22Rv1 (cell line): ENCODE measurements around the gene C1orf159.

Source experiments
- CTCF ChIP-seq: fragments of 450-650 bp; IDR thresholded peaks from 2 replicates; pipeline ENCODE4 v1.5.1; 2017; ENCODE audit warnings: mild to moderate bottlenecking
- ZFX ChIP-seq: fragments of 450-650 bp; IDR thresholded peaks from 2 replicates; pipeline ENCODE4 v1.6.1; 2017; ENCODE audit warnings: antibody characterized with exemption, borderline replicate concordance

- TF ChIP-seq CTCF = no peak
- TF ChIP-seq ZFX = no peak
Measured at GRCh38 chr1:1111516-1112236, 4.2 kb downstream of the C1orf159 start.
